GM19035 (cell line): ENCODE measurements around the gene NOS1AP.
"Not testable (repeated sequence)": the region's sequence is repeated elsewhere in the genome, so short reads cannot be mapped to it uniquely, and the experiment has no call there.

Experiments used
- ATAC-seq: cut with Tn5 transposase; IDR thresholded peaks from one replicate; pipeline ENCODE4 v1.9.1; 2021; ENCODE audit not compliant: unreplicated experiment

Gene NOS1AP

DNA sequence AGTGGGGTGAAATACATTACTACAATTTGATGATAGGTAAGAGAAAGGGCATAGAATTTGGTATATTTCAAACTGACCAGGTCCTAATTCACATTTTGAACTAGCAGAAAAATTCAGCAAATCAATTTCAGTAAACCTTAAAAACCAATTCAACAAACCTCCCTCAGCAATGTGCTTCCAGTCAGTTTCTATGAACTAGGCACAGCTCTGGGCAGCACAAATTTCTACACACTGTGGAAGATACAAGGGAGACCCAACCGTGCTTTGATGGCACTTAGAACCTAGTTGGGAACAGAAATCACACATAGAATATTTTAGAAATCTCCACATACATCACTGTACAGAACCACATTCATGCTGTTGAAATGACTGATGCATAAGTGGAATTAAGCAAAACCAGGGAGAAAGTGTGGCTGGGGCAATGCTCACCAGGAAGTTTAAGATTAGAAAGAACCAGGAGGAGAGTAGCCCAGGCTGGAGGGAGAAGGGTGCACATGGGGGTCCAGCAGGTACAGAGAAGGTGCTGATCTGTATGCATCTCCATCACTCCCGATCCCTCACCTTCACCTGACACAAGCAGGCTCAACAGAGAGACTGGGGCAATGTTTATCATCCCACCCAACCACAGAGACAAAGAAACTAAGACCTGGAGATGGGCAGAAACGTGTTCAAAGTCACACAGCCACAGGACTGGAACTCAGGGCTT is 326.9 kb downstream of the NOS1AP start:
- ATAC-seq, result no peak

GRCh38 chr1:162397039-162397448 is 327.6 kb downstream of the NOS1AP start:
- ATAC-seq, result no peak

DNA sequence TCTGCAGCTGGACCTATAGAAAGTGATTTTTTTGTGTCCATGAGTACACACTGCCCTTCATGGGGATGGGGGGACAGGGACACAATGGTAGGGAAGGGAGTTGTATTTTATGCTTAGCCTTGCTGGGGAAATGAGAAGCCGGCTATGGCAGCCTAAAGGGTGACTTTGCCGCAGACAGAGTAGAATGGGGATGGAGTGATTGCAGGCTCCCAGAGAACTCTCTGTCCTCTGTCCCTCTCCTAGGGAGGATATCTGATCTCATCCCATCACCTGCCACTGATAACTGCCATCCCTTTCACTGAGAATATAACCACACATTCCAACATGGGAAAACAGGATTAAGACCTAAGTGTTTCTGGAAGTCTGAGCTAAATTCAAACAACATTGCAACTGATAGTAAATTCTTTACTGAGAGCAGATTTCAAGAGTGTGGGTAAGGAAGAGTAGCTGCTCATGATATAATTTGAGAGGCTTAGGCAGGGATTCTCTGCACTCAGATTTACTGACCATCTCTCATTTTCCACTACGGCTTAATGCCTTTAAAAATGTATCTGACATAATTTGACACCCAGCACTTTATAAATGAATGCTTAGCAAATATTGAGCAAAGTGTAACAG is 328.6 kb downstream of the NOS1AP start:
- ATAC-seq, result no peak

DNA sequence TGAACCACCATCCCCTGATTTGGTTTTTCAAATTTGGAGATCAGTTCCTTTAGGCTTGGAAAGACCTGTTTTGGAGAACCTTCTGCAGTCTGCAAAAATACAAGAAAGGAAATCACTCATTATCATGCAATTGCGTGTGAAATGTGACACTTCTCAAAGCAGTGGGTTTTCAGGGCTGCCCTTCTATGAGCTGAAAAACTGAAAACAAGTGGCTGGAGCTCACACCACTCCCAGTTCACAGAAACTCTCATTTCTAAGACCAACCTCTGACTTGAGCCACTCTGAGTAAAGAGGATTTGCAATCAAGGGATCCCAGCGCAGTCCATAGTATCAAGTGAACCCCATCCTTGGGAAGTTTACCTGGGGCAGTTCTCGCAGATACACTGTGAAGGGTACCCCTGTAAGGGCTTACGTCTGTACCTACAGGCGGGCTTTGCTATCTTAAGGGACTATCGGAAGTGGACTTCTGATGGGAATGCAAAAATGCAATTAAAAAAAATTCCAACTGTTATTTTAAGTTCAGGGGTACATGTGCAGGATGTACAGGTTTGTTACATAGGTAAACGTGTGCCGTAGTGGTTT is 329.6 kb downstream of the NOS1AP start:
- no peak for ATAC-seq

GRCh38 chr1:162400790-162401355 is 331.4 kb downstream of the NOS1AP start:
- no peak for ATAC-seq

- no peak for ATAC-seq
Observed at GRCh38 chr1:162404550-162405160, 335.2 kb downstream of the NOS1AP start.

DNA sequence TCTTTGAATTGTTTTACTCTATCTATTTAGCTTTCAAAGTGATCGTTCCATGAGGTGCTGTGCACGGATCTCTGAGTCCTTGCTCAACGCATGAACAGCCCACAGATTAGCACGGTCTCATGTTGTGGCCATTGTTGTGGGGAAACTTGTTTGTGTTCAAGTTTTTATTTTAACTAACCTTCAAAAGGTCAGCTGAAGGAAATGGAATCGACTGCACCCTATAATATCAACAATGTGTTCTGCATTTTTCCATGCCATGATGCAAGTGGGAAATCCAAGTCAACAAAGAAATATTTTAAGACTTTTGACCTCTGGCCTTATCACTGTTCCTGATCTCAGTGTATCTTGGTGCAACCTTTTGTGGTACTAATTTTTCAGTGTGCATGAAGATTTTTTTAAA is 336.3 kb downstream of the NOS1AP start:
- no peak for ATAC-seq

DNA sequence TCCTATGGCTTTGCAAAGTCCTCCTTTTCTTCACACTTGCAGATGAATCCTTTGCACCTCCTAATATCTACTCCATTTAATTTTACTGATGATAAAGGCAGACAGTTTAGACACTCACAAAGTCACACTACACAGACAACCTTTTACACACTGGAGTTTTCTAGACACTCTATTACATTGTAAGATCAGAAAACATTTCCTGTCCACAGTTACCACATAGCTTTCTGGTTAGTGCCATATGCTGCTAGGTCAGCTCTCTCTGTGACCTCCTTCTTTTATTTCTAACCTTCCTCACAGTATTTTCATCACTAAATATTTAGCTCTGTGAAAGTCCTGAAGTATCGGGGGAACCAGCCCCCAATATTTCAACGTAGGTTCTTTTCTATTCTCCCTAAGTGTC is 337.3 kb downstream of the NOS1AP start:
- no peak for ATAC-seq

GRCh38 chr1:162407539-162407938 is 338.0 kb downstream of the NOS1AP start:
- no peak for ATAC-seq

- ATAC-seq, result no peak
Observed at GRCh38 chr1:162412002-162412401, 342.5 kb downstream of the NOS1AP start, which contains the start of gene SH2D1B. SH2D1B (minus strand) TSS chr1:162412136; CDS start chr1:162412016, 120 bp downstream.

DNA sequence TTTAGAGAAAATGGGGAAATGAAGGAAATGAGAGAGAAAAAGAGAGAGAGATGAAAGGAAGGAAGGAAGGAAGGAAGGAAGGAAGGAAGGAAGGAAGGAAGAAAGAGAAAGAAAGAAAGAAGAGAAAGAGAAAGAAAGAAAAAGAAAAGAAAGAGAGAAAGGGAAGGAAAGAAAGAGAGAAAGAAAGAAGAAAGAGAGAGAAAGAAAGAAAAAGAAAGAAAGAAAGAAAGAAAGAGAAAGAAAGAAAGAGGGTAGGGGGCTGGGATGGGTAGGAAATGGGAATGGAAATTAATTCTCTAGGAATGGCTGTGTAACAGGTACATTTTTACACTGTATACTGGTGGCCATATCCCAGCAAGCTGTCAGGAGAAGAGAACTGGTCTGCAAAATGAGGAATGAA is 346.7 kb downstream of the NOS1AP start:
- no peak for ATAC-seq

GRCh38 chr1:162416909-162417308 is 347.4 kb downstream of the NOS1AP start:
- no peak for ATAC-seq

GRCh38 chr1:162417650-162418049 is 348.2 kb downstream of the NOS1AP start:
- ATAC-seq, result no peak

DNA sequence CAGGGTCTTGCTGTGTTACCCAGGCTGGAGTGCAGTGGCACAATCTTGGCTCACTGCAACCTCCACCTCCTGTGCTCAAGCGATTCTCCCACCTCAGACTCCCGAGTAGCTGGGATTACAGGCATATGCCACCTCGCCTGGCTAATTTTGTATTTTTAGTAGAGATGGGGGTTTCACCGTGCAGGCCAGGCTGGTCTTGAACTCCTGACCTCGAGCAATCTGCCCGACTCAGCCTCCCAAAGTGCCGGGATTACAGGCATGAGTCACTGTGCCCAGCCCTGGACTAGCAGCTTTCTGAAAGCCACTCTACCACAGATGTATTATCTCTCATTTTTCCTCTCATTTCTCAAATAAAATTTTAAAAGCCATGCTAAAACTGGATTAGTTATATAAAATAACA is 349.1 kb downstream of the NOS1AP start:
- not testable (repeated sequence) for ATAC-seq

- ATAC-seq, result not testable (repeated sequence)
Observed at GRCh38 chr1:162419450-162419931, 350.0 kb downstream of the NOS1AP start.
